Colonic mucosa (tissue), 4 donors: ENCODE data around the gene SLC13A1. TPM values are rescaled to one million over a fixed set of nuclear protein-coding genes. Genes with fewer than 3 reads are reported as not detected.
"Not testable (repeated sequence)": the region's sequence is repeated elsewhere in the genome, so short reads cannot be mapped to it uniquely, and the experiment has no call there.

Source experiments
- DNase-seq: peaks from one replicate; pipeline ENCODE4 v3.0.0-alpha.2; 2020
- H3K27ac ChIP-seq: fragments of 200-600 bp; one replicate; pipeline ENCODE4 v1.8.0; 2021
- H3K27me3 ChIP-seq: fragments of 200-600 bp; one replicate; pipeline ENCODE4 v1.8.0; 2021
- H3K36me3 ChIP-seq: fragments of 200-600 bp; one replicate; pipeline ENCODE4 v1.8.0; 2021
- H3K4me1 ChIP-seq: fragments of 200-600 bp; one replicate; pipeline ENCODE4 v1.8.0; 2021; ENCODE audit warnings: mild to moderate bottlenecking
- H3K4me3 ChIP-seq: fragments of 200-600 bp; one replicate; pipeline ENCODE4 v1.8.0; 2021
- H3K9ac ChIP-seq, 2 donors: one replicate each; pipeline ENCODE4 v1.7.0; 2013; ENCODE audit warnings: control low read depth in 2 of 2, low read depth in 2 of 2, low read length in 2 of 2
- H3K9me3 ChIP-seq: fragments of 200-600 bp; one replicate; pipeline ENCODE4 v1.8.0; 2021
- intact Hi-C: fragments of 100-400 bp; cut with DNase I; formaldehyde crosslinking; loops from one replicate; pipeline ENCODE4 v1.14.1; 2022
- total RNA-seq, 2 donors: library from RNA; stranded (reverse); fragmentation: NEBNext Ultra II Directional in 1 of 2; extraction: Animal tissue kit (Norgen Biotek cat#: 25700) in 1 of 2; gene quantifications; one replicate each; pipeline ENCODE4 v1.2.1, GENCODE V29; 2021
- TF ChIP-seq, protein P1 (sequence below): fragments of 200-600 bp; IDR thresholded peaks from one replicate; pipeline ENCODE4 v1.8.0; 2022; ENCODE audit warnings: antibody characterized with exemption, mild to moderate bottlenecking
- donor health status: healthy.
- donor health status: DM: no; HTN: no; CAD: no.
- donor health status: DM: no; HTN: no; CAD: no.

Gene SLC13A1
- total RNA-seq, 2 donors from 2014 or later = 0.32 to 0.40 TPM

DNA sequence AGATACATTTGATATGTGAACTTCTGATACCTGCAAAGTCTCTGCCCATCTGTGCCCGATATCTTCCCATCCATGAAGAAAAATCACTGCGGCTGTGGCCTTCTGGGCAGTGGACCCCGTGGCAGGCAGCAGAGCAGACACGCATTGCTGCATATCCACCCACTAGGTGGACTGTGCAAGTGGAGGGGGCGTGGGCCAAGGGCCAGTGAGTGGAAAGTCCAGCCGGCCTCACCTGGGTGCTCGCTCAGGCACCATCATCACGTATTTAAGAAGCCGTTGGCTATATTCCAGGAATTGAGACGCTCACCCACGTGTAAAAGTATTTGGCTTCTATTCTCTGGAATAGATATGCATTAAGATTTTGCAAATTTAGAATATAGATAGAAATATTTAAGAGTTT is 30.8 kb upstream of the SLC13A1 start:
- TF ChIP-seq, protein P1, sequence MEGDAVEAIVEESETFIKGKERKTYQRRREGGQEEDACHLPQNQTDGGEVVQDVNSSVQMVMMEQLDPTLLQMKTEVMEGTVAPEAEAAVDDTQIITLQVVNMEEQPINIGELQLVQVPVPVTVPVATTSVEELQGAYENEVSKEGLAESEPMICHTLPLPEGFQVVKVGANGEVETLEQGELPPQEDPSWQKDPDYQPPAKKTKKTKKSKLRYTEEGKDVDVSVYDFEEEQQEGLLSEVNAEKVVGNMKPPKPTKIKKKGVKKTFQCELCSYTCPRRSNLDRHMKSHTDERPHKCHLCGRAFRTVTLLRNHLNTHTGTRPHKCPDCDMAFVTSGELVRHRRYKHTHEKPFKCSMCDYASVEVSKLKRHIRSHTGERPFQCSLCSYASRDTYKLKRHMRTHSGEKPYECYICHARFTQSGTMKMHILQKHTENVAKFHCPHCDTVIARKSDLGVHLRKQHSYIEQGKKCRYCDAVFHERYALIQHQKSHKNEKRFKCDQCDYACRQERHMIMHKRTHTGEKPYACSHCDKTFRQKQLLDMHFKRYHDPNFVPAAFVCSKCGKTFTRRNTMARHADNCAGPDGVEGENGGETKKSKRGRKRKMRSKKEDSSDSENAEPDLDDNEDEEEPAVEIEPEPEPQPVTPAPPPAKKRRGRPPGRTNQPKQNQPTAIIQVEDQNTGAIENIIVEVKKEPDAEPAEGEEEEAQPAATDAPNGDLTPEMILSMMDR = no peak
- Histone ChIP-seq H3K9ac (no peak overlapping the region), H3K27ac (no peak overlapping the region), H3K36me3 (no peaks in the 10 kb centered on the region), H3K9me3 (no peaks in the 10 kb centered on the region), H3K4me3 (no peak overlapping the region), H3K27me3 (no peaks in the 10 kb centered on the region), H3K4me1 (no peaks in the 10 kb centered on the region)
- no peak for DNase-seq
- intact Hi-C loops = no loop called here

DNA sequence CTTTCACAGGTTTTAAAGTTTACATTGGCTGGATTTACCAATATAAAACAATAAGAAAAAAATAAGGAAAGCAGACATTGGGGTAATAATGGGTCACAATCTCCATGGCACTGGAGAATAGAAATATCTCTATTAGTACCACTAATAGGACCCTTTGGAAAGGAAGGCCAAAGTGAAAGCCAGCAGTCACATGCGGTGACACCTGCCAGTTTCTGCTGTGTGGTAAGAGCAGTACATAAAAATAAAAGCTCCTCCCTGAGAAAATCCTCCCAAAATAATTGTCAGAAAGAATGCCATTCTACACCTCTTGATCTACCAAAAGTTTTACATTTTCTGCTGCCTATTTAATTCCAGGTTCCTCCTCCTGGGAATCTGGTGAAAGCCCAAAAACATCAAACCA is 30.4 kb upstream of the SLC13A1 start:
- no peak overlapping the region for H3K9ac ChIP-seq
- DNase-seq = no peak

GRCh38 chr7:123229426-123229825 is 29.7 kb upstream of the SLC13A1 start:
- TF ChIP-seq, protein P1 = no peak
- Histone ChIP-seq H3K4me3 (no peak overlapping the region), H3K36me3 (no peaks in the 10 kb centered on the region), H3K27ac (no peak overlapping the region), H3K9me3 (no peaks in the 10 kb centered on the region), H3K4me1 (no peaks in the 10 kb centered on the region), H3K9ac (no peak overlapping the region), H3K27me3 (no peaks in the 10 kb centered on the region)
- DNase-seq = no peak
- intact Hi-C loops = no loop called here

More for the DNA sequence above, 30.4 kb upstream of the SLC13A1 start:
- H3K4me3 ChIP-seq = no peak overlapping the region
- no peak overlapping the region for H3K27ac ChIP-seq
- intact Hi-C loops = no loop called here
- TF ChIP-seq, protein P1 = no peak
- H3K9me3 ChIP-seq = no peaks in the 10 kb centered on the region
- no peaks in the 10 kb centered on the region for H3K27me3 ChIP-seq
- no peaks in the 10 kb centered on the region for H3K4me1 ChIP-seq
- H3K36me3 ChIP-seq = no peaks in the 10 kb centered on the region

GRCh38 chr7:123227666-123228065 is 27.9 kb upstream of the SLC13A1 start:
- H3K4me1 ChIP-seq, DNase-seq, H3K9ac ChIP-seq, H3K27ac ChIP-seq, H3K36me3 ChIP-seq, H3K4me3 ChIP-seq, H3K9me3 ChIP-seq, intact Hi-C loops, H3K27me3 ChIP-seq: not testable (repeated sequence)

- no peak for DNase-seq
Observed at GRCh38 chr7:123220396-123220795, 20.6 kb upstream of the SLC13A1 start.

DNA sequence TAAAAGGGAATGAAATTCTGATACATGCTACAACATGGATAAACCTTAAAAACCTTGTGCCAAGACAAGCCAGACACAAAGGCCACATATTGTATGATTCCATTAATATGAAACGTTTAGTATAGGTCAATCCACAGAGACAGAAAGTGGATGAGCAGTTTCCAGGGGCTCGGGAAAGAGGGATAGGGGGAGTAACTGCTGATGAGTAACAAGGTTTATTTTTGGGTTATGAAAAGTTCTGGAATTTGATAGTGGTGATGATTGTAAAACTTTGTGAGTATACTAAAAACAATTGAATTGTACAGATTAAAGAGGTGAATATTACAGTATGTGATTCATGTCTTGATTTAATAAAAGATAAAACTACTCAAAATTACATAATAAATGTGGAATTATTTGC is 19.1 kb upstream of the SLC13A1 start:
- intact Hi-C loops = no loop called here
- Histone ChIP-seq H3K27me3 (no peaks in the 10 kb centered on the region), H3K9me3 (no peaks in the 10 kb centered on the region), H3K36me3 (no peaks in the 10 kb centered on the region), H3K4me1 (no peaks in the 10 kb centered on the region), H3K9ac (no peak overlapping the region), H3K27ac (no peak overlapping the region), H3K4me3 (no peak overlapping the region)
- no peak for DNase-seq
- TF ChIP-seq, protein P1 = no peak

More at GRCh38 chr7:123220396-123220795, 20.6 kb upstream of the SLC13A1 start:
- Histone ChIP-seq H3K36me3 (no peaks in the 10 kb centered on the region), H3K4me3 (no peak overlapping the region), H3K9me3 (no peaks in the 10 kb centered on the region), H3K27ac (no peak overlapping the region), H3K27me3 (no peaks in the 10 kb centered on the region), H3K4me1 (no peaks in the 10 kb centered on the region), H3K9ac (no peak overlapping the region)
- TF ChIP-seq, protein P1 = no peak
- intact Hi-C loops = no loop called here
